ENCODE measurements around the gene FPR2. TPM values are rescaled to one million over a fixed set of nuclear protein-coding genes. Genes with fewer than 3 reads are reported as not detected.

FPR2 gene
- polyA plus RNA-seq: 10 to 100 TPM in 1 of 3 donors, 1 to 10 TPM in 2; 1.2 to 10.0 (median 3.9) TPM

- WGBS, 3 donors: 47 to 51% (median 50%) methylated on average over 8 of the region's 8 CpGs
- H3K27ac ChIP-seq (ENCODE audit: low read depth, low read length): no peak within 1 kb of the TSS
Observed at GRCh38 chr19:51760697-51761356, at the start of gene FPR2. FPR2 (plus strand) TSS chr19:51761180; CDS start chr19:51768659, 7,479 bp downstream.

GRCh38 chr19:51711702-51712101, 49.3 kb upstream of the FPR2 start:
- 68 to 100% (median 79%) methylated on average over 1 of the region's 1 CpG for WGBS, 3 donors

GRCh38 chr19:51712461-51713081, 48.4 kb upstream of the FPR2 start:
- WGBS, 3 donors: 36 to 51% (median 51%) methylated on average over 9 of the region's 9 CpGs
- H3K27ac ChIP-seq (ENCODE audit: low read depth, low read length): no peak overlapping the region

More at GRCh38 chr19:51711702-51712101, 49.3 kb upstream of the FPR2 start:
- H3K27ac ChIP-seq (ENCODE audit: low read depth, low read length): no peak overlapping the region

GRCh38 chr19:51713319-51714285, 47.4 kb upstream of the FPR2 start:
- no peak overlapping the region for H3K27ac ChIP-seq (ENCODE audit: low read depth, low read length)
- 91 to 95% (median 91%) methylated on average over 74 of the region's 74 CpGs for WGBS, 3 donors

GRCh38 chr19:51714848-51715247, 46.1 kb upstream of the FPR2 start:
- no peak overlapping the region for H3K27ac ChIP-seq (ENCODE audit: low read depth, low read length)
- WGBS, 3 donors: 47 to 57% (median 55%) methylated on average over 3 of the region's 3 CpGs

- no peak overlapping the region for H3K27ac ChIP-seq (ENCODE audit: low read depth, low read length)
- 61 to 98% (median 90%) methylated on average over 3 of the region's 3 CpGs for whole genome bisulfite sequencing, 3 donors
Observed at GRCh38 chr19:51715850-51716249, 45.1 kb upstream of the FPR2 start.

- WGBS, 3 donors: 71 to 89% (median 87%) methylated on average over 11 of the region's 11 CpGs
- no peak overlapping the region for H3K27ac ChIP-seq (ENCODE audit: low read depth, low read length)
Observed at GRCh38 chr19:51716925-51717324, 44.1 kb upstream of the FPR2 start.

- no peak overlapping the region for H3K27ac ChIP-seq (ENCODE audit: low read depth, low read length)
- WGBS, 3 donors: 1 to 12% (median 12%) methylated on average over 72 to 83 of the region's 83 CpGs
Observed at GRCh38 chr19:51719251-51719988, 41.6 kb upstream of the FPR2 start.

- WGBS, 3 donors: 54 to 83% (median 82%) methylated on average over 7 of the region's 7 CpGs
- no peak overlapping the region for H3K27ac ChIP-seq (ENCODE audit: low read depth, low read length)
Observed at GRCh38 chr19:51721905-51722304, 39.1 kb upstream of the FPR2 start.

GRCh38 chr19:51722492-51722891, 38.5 kb upstream of the FPR2 start:
- no peak overlapping the region for H3K27ac ChIP-seq (ENCODE audit: low read depth, low read length)
- WGBS, 3 donors: 55 to 80% (median 79%) methylated on average over 2 of the region's 2 CpGs

GRCh38 chr19:51724543-51724942, 36.4 kb upstream of the FPR2 start:
- no peak overlapping the region for H3K27ac ChIP-seq (ENCODE audit: low read depth, low read length)
- 37 to 47% (median 38%) methylated on average over 15 of the region's 15 CpGs for WGBS, 3 donors

GRCh38 chr19:51726049-51726448, 34.9 kb upstream of the FPR2 start:
- H3K27ac ChIP-seq (ENCODE audit: low read depth, low read length): no peak overlapping the region
- WGBS, 3 donors: 30 to 40% (median 39%) methylated on average over 12 to 14 of the region's 14 CpGs

- H3K27ac ChIP-seq (ENCODE audit: low read depth, low read length): no peak overlapping the region
- WGBS, 3 donors: 76 to 85% (median 79%) methylated on average over 7 of the region's 7 CpGs
Observed at GRCh38 chr19:51727349-51727880, 33.6 kb upstream of the FPR2 start.

GRCh38 chr19:51729781-51730180, 31.2 kb upstream of the FPR2 start:
- H3K27ac ChIP-seq (ENCODE audit: low read depth, low read length): no peak overlapping the region
- 39 to 73% (median 54%) methylated on average over 2 of the region's 2 CpGs for WGBS, 3 donors

- H3K27ac ChIP-seq (ENCODE audit: low read depth, low read length): no peak overlapping the region
- WGBS, 3 donors: 50 to 63% (median 58%) methylated on average over 7 of the region's 7 CpGs
Observed at GRCh38 chr19:51733742-51734522, 27.0 kb upstream of the FPR2 start.

GRCh38 chr19:51735759-51736449, 25.1 kb upstream of the FPR2 start:
- H3K27ac ChIP-seq (ENCODE audit: low read depth, low read length): no peak overlapping the region
- WGBS, 3 donors: 33 to 62% (median 35%) methylated on average over 10 of the region's 10 CpGs

GRCh38 chr19:51737389-51737788, 23.6 kb upstream of the FPR2 start:
- 83 to 98% (median 96%) methylated on average over 3 of the region's 3 CpGs for WGBS, 3 donors
- H3K27ac ChIP-seq (ENCODE audit: low read depth, low read length): no peak overlapping the region
